ENCODE measurements around the gene CAVIN2.
A peak's percentile ranks its signal among the peaks of the same experiment; 100 is the strongest.

The CAVIN2 gene

DNA sequence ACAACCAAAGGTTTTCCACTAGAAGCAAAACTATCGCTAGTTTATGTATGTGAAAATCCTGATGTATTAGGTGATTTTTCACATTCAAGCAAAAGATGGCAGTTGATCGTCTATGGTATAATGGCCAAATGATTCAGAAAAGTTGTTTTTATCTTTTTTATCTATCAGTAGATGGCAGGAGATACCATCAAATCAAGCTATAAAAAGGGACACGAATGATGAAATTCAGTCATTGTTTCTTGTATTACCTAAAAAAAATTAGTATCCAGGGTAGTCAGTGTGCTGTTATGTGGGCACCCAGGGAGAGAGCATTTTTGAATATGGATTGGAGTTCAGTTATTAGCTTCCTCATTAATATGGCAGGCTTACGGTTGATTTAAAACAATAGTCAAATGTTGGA, 22.9 kb upstream of the CAVIN2 start:
- Mint-ChIP-seq H3K4me1 (peaks cover 26% of the 10 kb centered on the region), H3K27me3 (ENCODE audit: low read depth) (no peaks in the 10 kb centered on the region), H3K4me3 (no peak overlapping the region), H3K36me3 (ENCODE audit: low read depth) (no peaks in the 10 kb centered on the region), H3K27ac (peak overlapping the region in 1 of 3 experiments; percentile 19), H3K9me3 (no peaks in the 10 kb centered on the region)
- no peak for TF ChIP-seq CTCF (IDR thresholded peaks at IDR 0.05; ENCODE audit: unreplicated experiment in 3 of 3)

- peak overlapping the region in 2 of 3 experiments; percentile 6 to 53 for H3K27ac Mint-ChIP-seq
- H3K27me3 Mint-ChIP-seq (ENCODE audit: low read depth) = no peaks in the 10 kb centered on the region
- no peaks in the 10 kb centered on the region for H3K36me3 Mint-ChIP-seq (ENCODE audit: low read depth)
- H3K9me3 Mint-ChIP-seq = peaks cover 1% of the 10 kb centered on the region
- H3K4me1 Mint-ChIP-seq = peaks cover 32% of the 10 kb centered on the region
- TF ChIP-seq CTCF (IDR thresholded peaks at IDR 0.05; ENCODE audit: unreplicated experiment in 3 of 3) = peak; percentile 14 to 48 (median 23)
- no peak overlapping the region for H3K4me3 Mint-ChIP-seq
Measured at GRCh38 chr2:191869178-191869577, 22.3 kb upstream of the CAVIN2 start.

- Mint-ChIP-seq H3K4me1 (peaks cover 42% of the 10 kb centered on the region), H3K4me3 (no peak overlapping the region), H3K9me3 (peaks cover 4% of the 10 kb centered on the region), H3K27me3 (ENCODE audit: low read depth) (no peaks in the 10 kb centered on the region), H3K36me3 (ENCODE audit: low read depth) (no peaks in the 10 kb centered on the region), H3K27ac (peak overlapping the region; percentile 97 to 98 (median 98))
- no peak for TF ChIP-seq CTCF (IDR thresholded peaks at IDR 0.05; ENCODE audit: unreplicated experiment in 3 of 3)
Measured at GRCh38 chr2:191867507-191867847, 20.6 kb upstream of the CAVIN2 start.

- Mint-ChIP-seq H3K4me3 (peak overlapping the region in 2 of 3 experiments; percentile 8 to 40), H3K36me3 (ENCODE audit: low read depth) (no peaks in the 10 kb centered on the region)
Measured at GRCh38 chr2:191866675-191867506, 20.0 kb upstream of the CAVIN2 start.

DNA sequence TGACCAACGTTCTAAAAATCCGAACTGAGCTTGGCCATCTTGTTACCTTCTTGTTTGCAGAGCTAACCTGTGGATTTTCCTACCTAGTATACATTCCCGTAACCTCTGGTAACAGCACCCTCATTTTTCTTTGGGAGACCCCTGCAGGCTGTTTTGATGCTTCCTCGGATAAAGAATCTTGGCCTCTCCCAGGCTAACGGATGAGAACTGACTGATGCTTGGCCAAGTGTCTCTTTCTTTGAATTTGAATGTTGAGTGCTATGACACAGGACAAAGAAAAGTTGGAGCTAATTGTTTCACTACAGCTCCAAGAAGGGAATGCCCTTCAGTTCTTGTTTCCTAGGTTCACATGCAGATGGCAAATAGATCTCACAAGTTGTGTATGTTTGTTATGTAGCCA, 19.3 kb upstream of the CAVIN2 start:
- Mint-ChIP-seq H3K27ac (peak overlapping the region; percentile 97 to 98 (median 98)), H3K4me3 (no peak overlapping the region), H3K4me1 (peaks cover 51% of the 10 kb centered on the region), H3K27me3 (ENCODE audit: low read depth) (no peaks in the 10 kb centered on the region), H3K36me3 (ENCODE audit: low read depth) (no peaks in the 10 kb centered on the region), H3K9me3 (peaks cover 4% of the 10 kb centered on the region)
- no peak for TF ChIP-seq CTCF (IDR thresholded peaks at IDR 0.05; ENCODE audit: unreplicated experiment in 3 of 3)

More at GRCh38 chr2:191866675-191867506, 20.0 kb upstream of the CAVIN2 start:
- no peak for TF ChIP-seq CTCF (IDR thresholded peaks at IDR 0.05; ENCODE audit: unreplicated experiment in 3 of 3)
- Mint-ChIP-seq H3K27me3 (ENCODE audit: low read depth) (no peaks in the 10 kb centered on the region), H3K9me3 (peaks cover 4% of the 10 kb centered on the region), H3K27ac (peak overlapping the region; percentile 97 to 98 (median 98)), H3K4me1 (peaks cover 48% of the 10 kb centered on the region)
